Activated CD4-positive, alpha-beta T cell treated with anti-CD3 and anti-CD28 coated beads, Interleukin-2, amount 50 U/mL, for 24 hours (primary cell): Measurements from ENCODE around the gene LEFTY2.
"Not testable (repeated sequence)": the region's sequence is repeated elsewhere in the genome, so short reads cannot be mapped to it uniquely, and the experiment has no call there.

Experiments
- DNase-seq, 2 donors: peaks; one replicate each; pipeline ENCODE4 v3.0.0-alpha.2; 2020; ENCODE audit warnings: low read depth in 1 of 2, low spot score in 1 of 2

Gene LEFTY2, protein sequence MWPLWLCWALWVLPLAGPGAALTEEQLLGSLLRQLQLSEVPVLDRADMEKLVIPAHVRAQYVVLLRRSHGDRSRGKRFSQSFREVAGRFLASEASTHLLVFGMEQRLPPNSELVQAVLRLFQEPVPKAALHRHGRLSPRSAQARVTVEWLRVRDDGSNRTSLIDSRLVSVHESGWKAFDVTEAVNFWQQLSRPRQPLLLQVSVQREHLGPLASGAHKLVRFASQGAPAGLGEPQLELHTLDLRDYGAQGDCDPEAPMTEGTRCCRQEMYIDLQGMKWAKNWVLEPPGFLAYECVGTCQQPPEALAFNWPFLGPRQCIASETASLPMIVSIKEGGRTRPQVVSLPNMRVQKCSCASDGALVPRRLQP

DNA sequence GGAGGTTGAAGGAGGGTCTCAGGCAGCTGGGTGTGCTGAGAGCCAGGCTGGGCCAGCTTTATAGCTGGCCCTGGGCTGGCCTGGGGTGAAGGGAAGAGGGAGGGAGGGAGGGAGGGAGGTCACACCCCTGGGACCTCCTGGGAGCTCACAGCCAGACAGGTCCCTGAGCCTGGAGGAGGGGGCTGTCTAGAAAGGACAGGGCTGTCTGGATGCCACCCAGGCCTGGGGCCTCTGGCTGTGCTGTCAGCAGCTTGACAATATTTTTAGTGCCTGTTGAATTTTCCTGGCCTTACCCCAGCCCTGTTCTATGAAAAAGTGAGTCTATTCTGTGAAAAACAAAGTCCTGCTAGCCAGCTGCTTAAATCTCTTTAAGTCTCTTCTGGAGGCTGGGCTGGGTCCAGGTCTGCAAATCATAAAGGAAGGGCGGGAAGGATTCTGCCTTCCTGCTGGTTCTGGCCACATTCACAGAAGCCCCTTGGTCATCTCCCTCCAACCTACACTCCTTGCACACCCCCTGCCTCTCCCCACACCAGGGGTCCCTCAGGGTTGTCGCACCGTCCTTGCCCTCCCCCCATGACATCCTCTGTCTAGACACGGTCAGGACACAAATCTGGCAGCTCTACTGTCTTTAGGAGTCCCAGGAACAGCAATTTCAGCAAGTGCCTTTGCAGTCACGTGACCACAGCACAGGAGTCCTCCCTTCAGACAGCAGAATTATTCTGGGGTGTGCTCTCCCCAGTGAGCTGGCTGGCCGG lies at the start of gene LEFTY2:
TSS of gene LEFTY2 (minus strand) at position 34 of the 755 bp plus-strand sequence. CDS start 80 bp downstream, outside the sequence.
- no peak for DNase-seq

DNA sequence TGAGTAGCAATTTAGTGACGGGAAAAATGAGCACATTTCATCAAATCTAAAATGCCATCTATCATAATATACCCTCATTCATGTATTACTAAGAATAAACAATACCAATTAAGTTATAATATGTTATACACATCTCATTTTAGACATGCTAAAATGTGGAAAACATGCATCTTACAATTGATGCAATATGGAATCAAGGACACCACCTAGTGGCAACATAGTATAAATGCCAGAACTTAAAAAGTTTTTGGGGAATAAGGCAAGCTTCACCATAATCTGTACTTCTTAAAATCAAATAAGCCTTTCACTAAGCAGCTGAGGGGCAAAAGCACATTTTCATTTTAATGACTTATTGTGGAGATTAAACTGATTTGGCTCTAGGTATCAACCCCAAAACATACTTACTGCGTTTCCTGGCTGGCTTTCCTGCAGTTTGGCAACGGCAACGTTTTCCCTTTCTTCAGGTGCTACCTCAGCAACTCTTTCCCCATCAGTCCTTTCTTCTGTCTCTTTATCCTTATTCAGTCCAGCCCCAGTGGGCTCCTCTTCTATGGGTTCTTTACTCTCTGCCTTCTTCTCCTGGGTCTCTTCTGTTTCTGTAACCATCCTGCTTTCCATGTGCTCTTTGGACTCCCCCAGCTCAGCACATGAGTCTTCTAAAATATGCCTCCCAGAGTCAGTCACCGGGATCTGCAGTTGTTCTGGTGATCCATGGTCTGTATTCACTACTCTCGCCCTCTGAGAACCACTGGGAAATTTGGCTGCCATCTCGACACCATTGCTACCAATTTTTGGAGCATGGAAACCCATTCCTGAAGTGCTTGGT lies 46.7 kb upstream of the LEFTY2 start:
- DNase-seq = no peak

DNA sequence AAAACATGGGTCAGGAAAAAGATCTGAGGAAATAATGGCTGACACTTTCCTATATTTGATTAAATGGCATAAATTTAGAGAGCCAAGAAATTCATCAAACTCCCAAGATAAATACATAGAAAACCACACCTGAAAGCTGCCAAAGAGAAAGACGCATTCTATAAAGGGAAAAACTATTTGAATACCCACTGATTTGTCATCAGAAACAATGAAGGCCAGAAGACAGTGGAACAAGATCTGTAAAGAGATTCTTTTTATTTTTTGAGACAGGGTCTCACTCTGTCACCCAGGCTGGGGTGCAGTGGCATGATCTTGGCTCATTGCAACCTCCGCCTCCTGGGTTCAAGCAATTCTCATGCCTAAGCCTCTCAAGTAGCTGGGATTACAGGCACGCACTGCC lies 40.7 kb upstream of the LEFTY2 start:
- DNase-seq = no peak

DNA sequence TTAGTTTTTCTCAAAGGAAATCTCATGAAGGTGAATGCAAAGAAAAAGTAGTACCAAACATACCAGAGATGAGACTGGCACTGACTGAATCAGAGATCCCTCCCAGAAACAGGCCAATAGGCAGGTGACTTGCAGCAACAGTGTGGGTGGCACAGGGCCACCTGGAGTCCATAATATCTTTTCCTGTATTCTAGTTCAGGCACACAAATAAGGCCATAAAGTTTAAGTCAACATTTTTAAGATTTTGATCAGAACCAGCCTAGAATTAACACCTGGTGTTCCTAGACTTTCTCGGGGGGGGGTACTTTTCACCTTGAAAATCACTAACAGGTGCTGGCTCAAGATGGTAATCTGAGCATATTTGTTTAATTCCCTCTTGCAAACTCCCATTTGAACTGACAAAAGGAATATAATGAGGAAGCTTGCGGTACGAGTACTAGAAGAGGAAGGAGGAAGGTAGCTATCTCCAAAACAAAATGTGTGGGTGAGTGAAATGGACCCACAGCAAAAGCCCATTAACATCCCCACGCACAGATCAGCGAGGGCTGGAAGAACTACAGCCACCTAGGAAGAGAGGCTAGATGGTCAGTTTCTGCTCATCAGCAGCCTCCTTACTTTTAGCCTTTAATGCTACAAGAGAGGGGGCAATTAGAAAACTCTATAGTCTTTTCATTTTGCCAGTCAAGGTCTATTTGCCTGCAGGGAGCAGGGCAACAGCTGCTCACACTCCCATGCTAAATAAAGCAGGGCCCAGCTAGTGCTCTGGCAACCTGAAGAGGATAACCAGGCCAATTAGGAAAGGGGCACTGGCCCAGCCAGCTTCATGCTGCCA lies 39.2 kb upstream of the LEFTY2 start:
- DNase-seq = no peak

DNA sequence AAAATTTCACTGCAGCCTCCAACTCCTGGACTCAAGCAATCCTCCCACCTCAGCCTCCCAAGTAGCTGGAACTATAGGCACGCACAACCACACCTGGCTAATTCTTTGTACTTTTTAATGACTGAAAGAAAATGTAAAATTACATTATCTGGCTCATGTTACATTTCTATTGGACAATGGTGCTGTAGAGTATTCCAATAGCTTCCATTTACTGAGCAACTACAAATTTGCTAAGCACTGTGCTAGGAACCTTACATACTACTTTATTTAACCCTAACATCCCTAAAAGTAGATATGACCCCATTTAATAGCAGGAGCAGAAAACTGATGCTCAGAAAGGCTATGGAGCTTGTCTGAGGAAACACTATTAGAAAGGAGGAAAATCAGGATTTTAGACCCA lies 38.4 kb upstream of the LEFTY2 start:
- DNase-seq = no peak

DNA sequence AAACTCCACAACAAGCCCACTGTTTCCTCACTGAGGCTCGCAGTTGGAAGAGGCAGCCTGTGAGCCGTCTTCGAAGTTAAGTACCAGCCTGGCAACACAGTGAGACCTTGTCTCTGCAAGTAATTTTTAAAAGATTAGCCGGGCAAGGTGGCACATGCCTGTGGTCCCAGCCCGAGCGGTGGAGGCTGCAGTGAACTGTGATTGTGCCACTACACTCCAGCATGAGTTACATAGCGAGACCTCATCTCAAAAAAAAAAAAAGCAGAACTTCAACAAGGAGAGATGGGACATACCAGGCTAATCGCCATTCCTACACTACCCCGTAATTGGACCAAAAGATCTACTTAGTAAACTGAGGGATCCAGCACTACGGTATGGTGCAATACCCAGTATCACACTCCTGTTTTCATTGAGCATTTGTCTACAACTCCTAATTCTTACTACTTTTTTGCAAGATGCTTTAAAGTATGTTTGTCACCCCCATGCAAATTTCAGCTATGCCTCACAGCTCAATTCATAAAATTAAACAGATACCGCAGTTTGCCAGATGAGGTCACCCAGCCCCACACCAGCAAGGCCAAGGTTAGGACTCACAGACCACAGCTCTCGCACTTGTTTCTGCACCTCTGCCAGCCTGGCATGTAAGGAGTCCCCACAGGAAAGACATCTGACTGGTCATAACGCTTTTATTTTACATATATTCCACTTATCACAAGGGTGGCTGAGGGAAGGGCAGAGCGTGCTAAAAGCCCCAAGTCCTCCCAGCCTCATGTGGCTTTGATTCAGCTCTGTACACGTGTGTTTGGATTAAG lies 37.1 kb upstream of the LEFTY2 start:
- DNase-seq = no peak

DNA sequence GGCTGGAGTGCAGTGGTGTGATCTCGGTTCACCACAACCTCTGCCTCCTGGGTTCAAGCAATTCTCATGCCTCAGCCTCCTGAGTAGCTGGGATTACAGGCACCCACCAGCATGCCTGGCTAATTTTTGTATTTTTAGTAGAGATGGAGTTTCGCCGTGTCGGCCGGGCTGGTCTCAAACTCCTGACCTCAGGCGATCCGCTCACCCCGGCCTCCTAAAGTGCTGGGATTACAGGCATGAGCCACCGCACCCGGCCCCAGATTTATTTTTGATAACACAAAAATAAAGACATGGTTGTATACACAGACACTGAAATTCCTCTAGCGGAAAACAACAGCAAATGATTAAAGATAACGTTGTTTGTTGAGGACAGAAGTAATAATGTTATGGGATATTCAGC lies 34.1 kb upstream of the LEFTY2 start:
- not testable (repeated sequence) for DNase-seq

DNA sequence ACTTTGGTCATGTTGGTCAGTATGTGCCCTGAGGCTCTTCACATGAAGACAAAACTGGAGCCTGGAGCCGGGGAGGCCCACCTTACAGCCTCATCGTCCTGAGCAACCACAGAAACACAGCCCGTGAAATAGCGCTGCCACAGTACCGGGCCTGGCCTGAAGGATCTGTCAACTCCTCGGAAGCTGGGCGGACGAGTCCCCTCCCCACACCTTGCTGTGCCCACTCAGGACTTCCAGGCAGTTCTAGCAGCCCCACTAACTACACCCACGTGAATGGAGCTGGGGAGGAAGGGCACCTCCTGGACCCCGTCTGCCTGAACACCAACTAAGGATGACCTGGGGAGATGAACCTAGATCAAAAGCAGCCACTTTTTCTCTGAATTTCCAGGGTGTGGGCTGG lies 33.4 kb upstream of the LEFTY2 start:
- no peak for DNase-seq

DNA sequence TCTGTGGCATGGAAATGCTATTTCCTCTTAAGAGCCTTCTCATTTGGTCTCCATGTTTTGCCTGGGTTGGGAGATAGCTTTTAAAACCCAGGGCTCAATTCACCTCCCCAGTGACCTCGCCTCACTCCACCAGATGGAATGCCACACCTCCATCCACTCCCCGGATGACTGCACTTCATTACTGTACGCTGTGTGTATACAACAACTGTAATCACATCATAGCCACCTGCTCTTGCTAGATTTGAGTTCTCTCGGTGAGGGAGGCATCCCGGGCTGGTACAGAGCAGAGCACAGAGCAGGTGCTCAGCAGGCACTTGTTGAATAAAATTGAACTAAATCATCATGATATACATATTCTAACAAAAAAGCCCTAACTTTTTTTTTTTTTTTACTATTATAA lies 32.1 kb upstream of the LEFTY2 start:
- no peak for DNase-seq

DNA sequence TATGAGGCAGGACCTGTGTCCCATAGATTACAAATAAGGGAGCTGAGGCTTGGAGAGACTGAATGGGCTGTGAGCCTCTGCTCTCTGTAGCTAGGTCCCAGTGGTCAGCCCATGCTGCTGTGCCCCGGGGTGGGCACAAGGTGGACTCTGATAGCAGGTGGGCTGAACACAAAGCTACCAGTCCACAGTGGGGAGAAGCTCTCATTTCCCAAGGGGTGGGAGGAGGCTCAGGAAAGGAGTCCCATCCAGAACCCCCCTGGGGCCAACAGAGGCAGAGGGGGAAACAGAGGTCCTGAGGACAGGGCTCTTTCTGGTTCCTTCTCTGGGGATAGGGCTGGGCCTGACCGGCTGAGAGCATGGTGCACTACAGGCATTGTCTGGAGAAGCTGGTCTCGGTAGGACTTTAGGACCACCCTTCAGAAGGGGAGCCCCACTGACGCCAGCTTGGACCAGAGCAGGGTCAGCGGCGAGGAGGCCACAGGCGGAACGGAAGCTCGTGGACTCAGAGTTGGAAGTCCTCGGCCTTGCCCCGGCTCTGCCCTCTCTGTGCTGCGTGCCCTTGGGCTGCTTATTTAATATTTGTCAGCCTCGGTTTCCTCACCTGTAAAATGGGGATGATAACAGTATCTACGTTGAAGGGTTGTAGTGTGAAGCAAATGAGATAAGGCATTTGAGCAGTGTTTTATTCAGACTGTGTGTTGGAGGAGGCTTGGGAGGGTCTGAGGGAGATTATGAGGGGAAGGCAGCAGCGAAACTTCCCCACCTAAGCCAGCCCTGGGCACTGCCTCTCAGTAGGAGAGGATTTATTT lies 31.5 kb upstream of the LEFTY2 start:
- no peak for DNase-seq

DNA sequence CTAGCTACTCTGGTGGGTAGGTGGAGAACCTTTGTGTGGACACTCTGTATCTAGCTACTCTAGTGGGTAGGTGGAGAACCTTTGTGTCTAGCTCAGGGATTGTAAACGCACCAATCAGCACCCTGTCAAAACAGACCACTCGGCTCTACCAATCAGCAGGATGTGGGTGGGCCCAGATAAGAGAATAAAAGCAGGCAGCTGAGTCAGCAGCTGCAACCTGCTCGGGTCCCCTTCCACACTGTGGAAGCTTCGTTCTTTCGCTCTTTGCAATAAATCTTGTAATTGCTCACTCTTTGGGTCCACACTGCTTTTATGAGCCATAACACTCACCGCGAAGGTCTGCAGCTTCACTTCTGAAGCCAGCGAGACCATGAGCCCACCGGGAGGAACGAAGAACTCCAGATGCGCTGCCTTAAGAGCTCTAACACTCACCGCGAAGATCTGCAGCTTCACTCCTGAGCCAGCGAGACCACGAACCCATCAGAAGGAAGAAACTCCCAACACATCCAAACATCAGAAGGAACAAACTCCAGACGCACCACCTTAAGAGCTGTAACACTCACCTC lies 29.7 kb upstream of the LEFTY2 start:
- DNase-seq = not testable (repeated sequence)

DNA sequence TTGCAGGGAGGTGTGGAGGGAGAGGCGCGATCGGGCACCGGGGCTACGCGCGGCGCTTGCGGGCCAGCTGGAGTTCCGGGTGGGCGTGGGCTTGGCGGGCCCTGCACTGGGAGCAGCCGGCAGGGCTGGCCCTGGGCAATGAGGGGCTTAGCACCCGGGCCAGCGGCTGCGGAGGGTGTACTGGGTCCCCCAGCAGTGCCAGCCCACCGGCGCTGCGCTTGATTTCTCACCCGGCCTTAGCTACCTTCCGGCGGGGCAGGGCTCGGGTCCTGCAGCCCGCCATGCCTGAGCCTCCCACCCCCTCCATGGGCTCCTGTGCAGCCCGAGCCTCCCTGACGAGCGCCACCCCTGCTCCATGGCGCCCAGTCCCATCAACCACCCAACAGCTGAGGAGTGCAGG lies 28.7 kb upstream of the LEFTY2 start:
- not testable (repeated sequence) for DNase-seq

DNA sequence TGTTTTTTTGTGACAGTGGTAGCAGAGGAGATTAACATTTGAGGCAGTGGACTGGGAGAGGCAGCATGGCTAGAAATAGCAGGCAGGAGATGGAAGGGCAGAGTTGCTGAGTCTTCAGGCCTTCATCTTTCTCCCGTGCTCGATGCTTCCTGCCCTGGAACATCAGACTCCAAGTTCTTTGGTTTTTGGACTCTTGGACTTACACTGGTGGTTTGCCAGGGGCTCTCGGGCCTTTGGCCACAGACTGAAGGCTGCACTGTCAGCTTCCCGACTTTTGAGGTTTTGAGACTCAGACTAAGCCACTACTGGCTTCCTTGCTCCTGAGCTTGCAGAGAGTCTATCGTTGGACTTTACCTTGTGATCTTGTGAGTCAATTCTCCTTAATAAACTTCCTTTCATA lies 24.2 kb upstream of the LEFTY2 start:
- no peak for DNase-seq

DNA sequence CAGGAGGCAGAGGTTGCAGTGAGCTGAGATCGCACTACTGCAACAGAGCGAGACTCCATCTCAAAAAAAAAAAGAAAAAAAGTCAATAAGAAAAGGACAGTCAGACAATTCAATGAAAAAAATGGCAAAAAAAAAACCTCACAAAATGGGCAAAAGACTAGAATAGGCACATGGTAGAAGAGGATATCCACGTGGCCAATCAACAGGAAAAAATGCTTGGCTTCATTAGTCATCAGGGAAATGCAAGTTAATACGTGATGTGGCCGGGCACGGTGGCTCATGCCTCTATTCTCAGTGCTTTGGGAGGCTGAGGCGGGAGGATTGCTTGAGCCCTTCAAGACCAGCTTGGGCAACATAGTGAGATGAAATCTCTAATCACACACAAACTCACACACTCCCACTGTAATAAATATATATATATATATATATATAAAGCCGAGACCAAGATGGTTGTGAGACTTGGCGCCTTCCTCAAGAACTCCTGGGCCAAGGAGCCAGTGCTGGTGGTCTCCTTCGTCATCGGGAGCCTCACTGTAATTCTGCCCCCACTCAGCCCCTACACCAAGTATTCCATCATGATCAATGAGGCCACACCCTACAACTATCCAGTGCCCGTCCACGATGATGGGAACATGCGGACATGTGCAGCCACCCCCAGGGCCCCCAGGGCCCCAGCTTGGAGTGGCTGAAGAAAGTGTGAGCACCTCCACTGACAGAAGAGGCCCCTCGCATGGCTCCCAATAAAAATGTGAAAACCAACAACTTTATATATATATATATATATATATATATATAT lies 22.9 kb upstream of the LEFTY2 start:
- no peak for DNase-seq

DNA sequence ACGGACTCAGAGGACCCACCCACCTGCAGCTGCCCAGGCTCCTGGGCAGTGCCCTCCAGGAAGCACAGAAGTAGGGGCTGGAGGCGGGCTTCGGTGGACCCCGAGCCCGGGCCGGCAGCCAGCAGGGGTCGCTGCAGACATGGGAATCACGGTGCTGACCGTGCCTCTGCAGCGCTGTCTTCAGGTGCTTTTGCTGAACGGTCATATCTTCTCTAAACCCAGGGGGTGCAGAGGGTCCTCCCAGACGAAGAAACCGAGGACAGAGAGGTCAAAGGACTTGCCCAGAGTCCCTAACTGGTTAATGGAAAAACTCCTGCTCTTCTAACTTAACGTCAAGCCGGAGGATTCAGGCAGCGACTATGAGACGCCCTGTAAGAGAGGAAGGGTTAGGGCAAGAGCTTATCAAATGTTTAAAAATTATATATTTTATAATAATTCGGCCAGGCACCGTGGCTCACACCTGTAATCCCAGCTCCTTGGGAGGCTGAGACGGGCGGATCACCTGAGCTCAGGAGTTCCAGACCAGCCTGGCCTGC lies 21.5 kb upstream of the LEFTY2 start:
- DNase-seq = peak; percentile 18 to 26

DNA sequence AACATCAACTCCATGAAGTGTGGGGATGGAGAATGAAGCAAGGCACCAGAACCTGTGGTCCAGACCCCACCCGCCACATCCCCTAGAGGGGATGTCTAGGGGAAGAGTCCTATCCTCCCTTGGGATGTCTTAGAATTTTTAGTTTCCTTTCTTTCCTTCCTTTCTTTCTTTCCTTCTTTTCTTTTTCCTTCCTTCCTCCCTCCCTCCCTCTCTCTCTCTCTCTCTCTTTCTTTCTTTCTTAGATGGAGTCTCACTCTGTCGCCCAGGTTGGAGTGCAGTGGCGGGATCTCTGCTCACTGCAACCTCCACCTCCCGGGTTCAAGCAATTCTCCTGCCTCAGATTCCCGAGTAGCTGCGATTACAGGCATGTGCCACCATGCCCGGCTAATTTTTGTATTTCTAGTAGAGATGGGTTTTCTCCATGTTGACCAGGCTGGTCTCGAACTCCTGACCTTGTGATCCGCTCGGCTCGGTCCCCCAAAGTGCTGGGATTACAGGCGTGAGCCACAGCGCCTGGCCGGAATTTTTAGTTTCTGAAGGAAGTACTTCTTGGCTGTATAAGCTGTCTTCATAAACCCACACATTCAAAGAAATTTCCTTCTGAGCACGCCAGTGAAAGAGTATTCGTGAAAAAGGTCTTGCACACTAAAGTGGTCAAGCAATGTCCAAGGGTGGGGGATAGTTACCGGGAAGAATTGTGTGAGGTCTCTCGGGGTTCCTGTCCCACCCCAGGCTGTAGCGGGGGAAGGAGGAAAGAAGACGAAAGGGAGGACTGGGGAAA lies 20.8 kb upstream of the LEFTY2 start:
- DNase-seq = no peak

DNA sequence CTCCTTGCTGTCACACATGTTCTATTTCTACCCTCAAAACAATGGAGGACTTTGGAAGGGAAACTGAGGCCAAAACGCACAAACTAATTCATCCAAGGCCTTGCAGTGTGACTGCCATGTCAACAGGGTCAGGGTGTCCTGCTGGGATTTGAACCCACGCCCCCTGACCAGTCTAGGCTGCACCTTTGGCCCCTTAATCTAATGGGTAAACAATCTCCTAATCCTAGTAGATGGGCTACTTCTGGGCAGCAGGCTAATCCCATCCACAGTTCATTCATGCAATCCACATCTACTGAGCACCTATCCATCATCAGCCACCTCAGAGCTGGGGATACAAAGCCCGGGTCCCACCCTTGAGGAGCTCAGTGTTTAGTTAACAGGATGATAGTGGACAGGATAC lies 17.0 kb upstream of the LEFTY2 start:
- DNase-seq = no peak
